Stimulated activated CD8-positive, alpha-beta memory T cell treated with anti-CD3 and anti-CD28 coated beads, Interleukin-12 subunit alpha, Interleukin-12 subunit beta, amount 100 ng/mL, for 24 hours (primary cell): Measurements from ENCODE around the gene USH2A.

Experiments
- DNase-seq: peaks from one replicate; pipeline ENCODE4 v3.0.0-alpha.2; 2020; ENCODE audit errors: extremely low read depth

USH2A gene, protein sequence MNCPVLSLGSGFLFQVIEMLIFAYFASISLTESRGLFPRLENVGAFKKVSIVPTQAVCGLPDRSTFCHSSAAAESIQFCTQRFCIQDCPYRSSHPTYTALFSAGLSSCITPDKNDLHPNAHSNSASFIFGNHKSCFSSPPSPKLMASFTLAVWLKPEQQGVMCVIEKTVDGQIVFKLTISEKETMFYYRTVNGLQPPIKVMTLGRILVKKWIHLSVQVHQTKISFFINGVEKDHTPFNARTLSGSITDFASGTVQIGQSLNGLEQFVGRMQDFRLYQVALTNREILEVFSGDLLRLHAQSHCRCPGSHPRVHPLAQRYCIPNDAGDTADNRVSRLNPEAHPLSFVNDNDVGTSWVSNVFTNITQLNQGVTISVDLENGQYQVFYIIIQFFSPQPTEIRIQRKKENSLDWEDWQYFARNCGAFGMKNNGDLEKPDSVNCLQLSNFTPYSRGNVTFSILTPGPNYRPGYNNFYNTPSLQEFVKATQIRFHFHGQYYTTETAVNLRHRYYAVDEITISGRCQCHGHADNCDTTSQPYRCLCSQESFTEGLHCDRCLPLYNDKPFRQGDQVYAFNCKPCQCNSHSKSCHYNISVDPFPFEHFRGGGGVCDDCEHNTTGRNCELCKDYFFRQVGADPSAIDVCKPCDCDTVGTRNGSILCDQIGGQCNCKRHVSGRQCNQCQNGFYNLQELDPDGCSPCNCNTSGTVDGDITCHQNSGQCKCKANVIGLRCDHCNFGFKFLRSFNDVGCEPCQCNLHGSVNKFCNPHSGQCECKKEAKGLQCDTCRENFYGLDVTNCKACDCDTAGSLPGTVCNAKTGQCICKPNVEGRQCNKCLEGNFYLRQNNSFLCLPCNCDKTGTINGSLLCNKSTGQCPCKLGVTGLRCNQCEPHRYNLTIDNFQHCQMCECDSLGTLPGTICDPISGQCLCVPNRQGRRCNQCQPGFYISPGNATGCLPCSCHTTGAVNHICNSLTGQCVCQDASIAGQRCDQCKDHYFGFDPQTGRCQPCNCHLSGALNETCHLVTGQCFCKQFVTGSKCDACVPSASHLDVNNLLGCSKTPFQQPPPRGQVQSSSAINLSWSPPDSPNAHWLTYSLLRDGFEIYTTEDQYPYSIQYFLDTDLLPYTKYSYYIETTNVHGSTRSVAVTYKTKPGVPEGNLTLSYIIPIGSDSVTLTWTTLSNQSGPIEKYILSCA (N-terminal part only)

DNA sequence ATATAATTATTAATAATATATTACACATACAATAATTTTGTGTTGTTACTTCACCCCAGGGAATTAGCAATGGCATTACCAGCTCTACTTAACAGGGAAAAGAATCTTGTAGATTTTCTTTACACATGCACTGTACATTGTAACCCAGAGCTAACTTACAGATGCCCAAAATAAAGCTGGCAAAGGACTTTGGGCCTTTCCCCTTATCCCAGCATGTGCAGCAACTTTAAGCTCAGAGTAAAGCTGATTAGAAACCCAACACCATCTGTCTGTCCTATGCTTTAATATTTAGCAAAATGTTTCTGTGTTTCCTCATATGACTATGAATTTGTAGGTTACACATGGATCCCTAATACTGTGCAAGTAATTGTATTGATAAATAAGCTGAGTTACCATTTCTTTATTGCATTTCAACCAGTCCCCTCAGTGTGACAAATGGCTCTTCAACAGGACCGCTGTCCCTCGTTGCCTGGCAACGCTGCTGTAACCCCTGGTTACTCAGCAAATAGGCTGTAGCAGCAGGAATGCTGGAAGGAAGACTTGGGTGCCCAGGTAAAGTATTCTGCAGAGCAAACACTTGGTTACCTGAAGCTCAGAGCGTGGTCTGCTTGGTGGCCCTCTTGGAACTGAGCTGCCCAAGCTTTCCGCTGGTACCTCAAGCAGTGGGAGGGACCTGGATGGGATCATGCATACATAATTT lies at the start of gene USH2A:
USH2A (minus strand) TSS at position 628 of the 700 bp plus-strand sequence. CDS start 1,112 bp downstream, outside the sequence.
- no peak for DNase-seq

DNA sequence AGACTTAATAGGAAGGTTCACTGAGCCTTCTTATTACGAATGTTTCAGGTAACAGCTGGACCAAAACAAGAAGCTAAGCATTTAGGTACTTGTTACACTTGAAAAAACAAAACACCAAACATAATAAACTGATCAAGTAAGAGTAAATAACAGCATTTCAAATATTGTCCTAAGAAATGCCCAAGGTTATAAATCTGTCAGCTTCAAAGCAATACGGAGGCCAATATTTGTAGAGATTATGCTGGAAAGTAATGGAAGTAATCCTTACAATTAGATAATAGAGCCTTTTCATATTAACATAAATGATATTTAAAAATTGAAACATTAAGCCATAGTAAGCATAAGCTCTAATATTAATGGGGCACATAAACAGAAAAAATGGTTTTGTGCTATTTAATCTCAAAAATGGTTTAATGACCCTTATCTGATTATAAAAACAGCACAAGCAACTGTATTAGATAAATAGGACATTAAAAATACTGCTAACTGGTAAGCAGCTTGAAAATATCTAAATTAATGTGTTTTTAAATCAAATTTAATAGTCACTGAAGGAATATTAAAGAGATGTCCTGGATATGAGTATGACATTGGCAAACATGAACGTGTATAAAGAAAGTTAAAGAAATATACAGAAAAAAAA lies 43.0 kb upstream of the USH2A start:
- DNase-seq: no peak

DNA sequence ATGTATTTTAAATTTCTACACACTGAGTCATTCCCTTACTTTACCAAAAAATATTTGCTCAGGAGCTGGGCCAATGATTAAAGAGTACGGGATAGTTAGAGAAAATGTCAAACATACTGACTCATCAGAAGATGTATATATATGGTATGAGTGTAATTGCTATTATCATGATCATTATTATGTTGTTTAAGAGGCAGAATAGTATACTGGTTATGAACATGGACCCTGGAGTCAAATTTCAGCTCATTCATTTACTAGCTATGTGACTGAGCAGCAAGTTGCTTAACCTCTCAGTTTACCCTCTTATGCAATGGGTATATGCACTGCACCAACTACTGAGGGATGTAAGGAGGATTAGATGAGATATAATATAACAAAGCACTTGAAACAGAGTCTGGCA lies 41.2 kb upstream of the USH2A start:
- no peak for DNase-seq

DNA sequence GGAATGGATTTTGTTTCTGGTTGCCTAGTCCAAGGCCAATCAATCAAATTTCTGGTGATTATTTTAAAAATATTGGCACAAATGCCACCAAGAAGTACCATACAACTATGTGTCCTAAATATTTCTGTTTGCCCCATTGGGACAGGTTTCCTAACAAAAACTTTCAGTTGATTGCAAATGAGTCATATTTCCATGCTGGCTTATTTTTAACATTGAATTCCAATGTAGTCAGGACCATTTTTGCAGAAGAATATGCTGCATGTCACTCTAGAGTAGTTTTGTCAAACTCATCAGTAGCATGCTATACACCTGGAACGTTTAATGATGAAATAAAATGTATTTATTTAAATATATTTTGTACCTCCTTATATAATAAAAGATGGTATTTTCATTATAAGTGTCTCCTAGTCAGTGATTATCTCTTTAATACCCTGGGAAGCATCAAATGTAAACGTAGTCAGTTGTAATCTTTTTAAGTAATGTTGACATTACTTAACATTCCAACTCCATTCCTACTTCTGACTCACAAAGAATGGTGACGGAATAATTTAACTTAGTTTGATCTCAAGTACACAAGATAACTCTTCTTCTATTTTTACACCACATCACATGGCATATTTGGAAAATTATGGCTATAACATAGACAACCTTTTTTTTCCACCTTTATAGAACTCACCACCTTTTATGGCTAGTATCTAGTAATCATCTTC lies 39.0 kb upstream of the USH2A start:
- DNase-seq: no peak

DNA sequence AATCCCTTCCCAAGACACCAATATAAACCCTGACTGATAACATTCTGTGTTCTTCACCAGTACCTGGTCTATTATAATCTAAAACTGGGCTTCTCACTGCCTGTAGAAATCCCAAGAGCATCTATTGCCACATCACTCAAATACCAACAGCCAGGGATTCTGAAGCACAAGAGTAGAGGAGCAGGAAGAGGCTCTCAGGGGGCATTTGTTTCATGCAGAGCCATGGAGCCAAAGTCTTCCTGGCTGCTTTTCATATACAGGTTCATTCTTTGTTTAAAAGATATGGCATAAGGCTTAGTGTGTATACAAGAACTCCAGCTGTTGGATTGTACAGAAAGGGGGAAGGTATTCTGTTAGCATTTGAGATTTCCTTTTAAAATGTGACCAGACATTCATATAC lies 38.2 kb upstream of the USH2A start:
- DNase-seq: no peak

DNA sequence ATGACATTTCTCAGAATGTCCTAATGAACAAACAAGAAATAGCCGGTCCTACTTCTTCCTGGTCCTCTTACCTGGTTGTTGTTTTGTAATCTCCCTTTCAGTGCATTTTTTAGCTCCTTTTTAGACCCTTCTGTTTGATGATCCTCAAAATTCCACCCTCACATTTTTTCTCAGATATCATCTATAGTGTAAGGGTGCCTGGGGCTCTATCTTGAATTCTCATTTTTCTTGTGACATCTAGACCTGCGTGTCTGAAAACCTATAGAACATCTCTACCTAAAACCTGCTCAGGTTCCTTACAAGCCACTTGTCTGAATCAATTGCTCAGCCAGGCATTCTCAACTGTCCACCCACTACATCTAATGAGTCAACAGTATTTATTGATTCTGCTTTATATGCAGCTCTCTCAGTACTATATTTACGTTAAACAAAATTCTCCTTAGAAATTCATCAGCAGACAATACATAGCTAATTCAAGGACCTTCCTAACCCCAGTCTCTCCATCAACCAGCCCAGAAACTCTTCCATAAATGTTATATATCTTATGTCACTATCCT lies 36.5 kb upstream of the USH2A start:
- no peak for DNase-seq

DNA sequence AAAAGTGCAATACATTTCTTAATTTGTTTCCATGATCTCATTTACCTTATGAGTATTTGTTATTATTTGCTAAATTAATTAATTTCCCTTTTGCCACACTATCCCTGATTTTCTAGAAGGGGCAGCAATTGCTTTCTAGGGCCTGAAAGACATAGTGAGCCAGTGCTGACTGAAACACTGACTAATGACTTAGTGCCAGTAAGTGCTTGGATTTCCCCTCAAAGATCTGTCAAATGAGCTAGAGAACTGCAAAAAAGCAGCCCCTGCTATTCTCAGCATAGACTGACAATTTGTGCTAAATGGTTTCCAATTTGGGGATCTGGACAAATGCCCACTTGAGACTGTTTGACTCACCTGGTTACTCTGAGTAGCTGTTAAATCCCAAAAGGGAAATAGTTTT lies 35.6 kb upstream of the USH2A start:
- no peak for DNase-seq

DNA sequence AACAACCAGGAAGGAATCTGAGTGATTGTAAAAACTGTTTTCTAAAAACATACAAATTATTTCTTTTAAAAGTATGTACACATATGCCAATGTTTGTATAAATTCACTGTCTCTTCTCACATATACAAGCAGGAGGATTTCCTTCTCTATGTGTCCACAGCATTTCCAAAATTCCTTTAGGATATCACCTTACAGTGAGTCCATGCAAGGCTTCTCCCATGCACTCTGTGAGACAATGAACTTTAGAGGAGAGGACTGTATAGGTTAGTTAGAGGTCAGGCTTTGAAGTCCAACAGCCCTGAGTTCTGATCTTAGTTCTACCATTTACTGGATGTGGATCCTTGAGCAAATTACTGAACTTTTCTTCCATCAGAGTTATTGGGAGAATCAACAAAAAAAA lies 34.1 kb upstream of the USH2A start:
- DNase-seq: no peak

DNA sequence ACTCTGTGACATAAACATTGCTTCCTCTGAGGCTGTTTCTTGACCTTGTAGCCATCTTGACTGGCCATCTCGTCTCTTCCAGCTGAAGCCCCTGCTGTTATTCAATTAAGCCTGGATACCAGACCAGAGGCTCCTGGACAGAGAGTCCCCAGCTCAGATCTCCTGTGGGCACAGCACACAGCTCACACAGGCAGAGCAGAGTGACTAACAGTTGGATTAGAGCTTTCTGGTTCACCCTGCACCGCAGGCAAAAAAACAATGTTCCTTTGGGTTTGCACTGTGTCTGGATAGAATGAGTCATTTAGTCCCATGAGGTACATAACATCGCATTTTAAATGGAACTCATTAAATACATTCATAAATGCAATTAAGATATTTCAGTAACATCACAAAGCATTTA lies 33.4 kb upstream of the USH2A start:
- DNase-seq: no peak

DNA sequence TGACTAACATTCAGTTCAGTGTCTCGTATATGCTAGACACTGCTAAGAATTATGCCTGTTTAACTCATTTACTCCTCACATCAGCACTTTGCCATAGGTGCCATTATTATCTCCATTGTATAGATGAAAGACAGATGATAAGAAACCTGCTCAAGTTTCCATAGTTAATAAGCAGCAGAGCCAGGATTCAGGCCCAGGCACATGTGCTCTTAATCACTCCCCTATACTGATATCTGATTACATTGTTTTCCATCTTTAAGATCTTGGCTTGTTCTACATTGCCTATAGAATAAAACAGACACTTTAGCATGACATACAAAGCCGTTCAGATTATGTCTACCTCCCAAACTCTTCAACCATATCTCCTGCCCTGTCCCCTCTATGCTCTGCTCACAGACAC lies 30.5 kb upstream of the USH2A start:
- DNase-seq: no peak

DNA sequence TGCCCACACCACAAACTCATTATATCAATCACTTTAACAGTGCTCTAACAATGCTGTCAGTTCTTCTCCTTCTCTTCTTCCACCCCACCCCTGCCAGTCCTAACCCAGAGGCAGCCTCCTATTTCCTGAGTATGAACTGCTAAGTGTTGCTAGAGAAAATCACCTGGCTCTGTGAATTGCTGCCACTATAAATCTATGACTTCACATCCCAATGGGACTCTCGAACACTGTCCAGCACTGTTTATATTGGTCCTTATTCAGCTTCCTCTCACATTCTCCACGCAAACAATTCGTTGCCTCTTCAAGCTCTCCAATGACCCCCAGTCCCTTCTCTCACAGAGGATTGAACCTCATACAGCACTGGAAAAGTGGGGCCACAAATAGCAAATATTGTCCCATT lies 27.0 kb upstream of the USH2A start:
- no peak for DNase-seq

DNA sequence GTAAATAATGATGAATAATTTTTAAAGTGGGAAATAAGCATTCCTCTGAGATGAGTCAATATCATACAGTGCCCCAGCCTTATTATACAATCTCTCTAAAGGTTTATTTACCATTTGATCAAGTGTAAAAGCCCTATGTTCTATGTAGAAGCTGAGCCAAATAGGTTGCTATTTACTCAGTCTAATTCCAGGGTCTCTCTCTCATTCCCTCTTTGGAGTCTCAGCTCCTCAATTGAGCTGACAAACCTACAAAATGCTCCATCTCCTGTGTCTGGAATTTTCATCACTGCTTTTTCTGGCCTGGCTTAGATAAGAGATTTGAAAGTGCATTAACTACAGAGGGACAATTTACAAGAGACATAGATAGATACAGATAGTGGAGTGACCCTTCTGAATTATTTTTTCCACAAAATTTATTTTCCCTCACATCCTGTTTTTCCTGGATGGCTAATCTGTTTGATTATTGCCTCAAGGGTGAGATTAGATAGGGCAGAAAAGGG lies 24.8 kb upstream of the USH2A start:
- no peak for DNase-seq

DNA sequence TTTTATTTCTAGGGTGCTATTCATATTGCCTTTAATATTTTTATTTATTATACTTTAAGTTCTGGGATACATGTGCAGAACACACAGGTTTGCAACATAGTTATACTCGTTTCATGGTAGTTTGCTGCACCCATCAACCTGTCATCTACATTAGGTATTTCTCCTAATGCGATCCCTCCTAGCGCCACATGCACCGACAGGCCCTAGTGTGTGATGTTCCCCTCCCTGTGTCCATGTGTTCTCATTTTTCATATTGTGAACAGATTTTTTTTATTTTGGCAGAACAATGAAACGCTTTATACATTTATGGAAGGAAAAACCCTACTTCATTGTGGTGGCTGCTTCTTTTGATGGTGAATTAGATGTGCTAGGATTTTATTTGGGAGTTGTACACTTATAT lies 14.4 kb upstream of the USH2A start:
- no peak for DNase-seq

DNA sequence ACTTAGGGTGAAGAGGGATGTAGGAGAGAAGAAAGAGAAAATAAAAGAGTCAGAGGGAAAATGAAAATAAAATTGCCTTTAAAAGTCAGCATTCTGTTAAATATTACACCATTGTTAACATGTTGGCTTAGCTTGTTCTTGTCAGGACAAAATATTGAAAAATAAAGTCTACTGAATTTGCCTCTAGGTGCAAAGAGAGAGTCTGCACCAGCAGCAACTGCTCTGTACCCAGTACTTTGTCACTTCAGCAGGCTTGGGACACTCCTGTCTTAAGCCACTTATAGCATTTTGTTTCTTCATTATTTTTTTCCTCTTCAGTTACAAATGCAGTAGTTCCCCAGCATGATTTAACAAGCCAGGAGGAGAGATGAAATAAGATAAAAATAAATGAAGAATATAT lies 11.0 kb upstream of the USH2A start:
- DNase-seq: no peak

DNA sequence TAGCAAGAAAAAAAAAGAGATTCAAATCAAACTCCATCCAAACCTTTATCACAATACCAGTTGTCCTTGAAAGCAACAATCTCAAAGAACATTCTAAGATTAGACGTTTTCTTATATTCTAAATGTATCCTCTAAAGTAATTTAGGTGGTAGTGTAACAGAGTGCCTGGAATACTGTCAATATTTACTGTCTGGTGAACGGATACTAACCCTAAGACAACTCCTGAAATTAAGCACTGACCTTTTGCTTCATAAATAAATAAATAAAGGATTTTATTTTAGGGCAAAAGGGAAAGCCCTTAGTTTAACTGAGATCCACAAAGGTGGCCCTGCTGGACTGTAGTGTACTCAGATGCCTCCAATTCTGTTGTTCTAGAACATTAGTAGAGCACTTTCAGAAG lies 9.9 kb upstream of the USH2A start:
- no peak for DNase-seq

DNA sequence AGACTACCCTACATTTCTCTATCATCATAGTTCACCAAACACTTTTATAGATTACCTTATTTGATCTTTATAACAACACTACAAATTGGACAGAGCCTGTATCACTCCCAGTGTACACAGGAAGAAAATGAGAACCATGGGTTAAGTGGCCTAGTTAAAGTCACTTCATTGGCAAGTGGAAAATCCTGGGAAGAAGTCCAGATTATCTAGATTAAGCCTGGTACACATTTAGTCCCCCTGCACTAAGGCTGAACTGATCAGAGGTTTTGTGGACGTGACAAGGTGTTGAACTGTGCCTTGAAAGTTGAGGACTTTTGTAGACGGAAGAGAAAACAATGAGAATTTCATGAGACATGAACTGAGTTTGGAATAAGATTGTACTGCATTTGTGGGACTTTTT lies 7.5 kb upstream of the USH2A start:
- DNase-seq: no peak

DNA sequence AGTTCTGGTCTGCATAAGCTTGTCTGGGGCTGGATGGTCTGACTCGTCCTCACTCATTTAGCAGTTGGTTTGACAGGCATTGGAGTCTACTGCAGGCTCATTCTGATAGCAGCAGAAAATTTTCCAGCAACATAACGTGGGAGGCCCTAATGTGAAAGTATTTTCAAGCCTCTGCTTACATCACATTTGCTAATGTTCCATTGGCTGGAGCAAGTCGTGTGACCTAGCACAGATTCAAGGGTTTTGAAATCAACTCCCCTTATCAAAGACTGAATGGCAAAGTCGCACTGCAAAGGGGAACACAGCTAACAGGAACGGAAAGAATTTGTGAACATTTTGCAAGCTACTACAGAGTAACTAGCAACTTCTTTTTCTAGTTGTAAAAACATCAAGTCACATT lies 2.3 kb upstream of the USH2A start:
- DNase-seq: no peak

DNA sequence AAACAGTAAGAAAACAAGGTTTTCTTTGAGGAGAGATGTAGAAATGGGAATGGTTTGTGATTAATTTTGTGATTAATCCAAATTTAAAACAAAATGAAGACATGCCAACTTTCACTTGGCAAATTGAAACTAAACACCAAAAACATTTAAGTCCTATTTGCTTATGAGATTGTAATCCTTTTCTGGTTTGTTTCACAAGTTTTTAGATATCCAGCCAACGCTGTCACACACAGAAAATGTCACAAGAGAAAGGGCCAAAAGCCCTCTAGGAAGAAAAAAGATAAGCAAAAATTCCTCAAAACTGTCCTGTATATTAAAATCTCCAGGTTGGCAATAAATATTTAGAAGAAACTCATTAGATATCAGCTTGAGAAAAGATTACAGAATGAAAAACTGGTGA lies 2.5 kb downstream of the USH2A start:
- no peak for DNase-seq

DNA sequence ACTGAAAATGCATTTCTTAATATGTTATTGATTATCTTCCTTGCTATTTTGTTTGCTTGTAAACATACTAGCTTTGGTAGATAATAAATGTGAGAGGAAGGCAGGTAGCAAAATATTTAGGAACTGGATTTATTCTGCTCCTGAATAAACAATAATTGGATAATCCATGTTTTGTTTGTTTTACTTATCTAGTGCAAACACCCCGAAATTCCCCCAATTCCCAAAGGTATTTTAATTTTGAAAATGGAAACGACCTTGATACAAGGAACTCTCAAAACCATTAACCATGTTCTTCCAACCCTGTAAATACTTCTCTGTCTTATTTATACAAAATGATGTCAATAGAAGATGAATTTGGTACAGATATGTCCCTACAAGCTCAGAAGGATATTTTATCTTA lies 3.0 kb downstream of the USH2A start:
- no peak for DNase-seq

DNA sequence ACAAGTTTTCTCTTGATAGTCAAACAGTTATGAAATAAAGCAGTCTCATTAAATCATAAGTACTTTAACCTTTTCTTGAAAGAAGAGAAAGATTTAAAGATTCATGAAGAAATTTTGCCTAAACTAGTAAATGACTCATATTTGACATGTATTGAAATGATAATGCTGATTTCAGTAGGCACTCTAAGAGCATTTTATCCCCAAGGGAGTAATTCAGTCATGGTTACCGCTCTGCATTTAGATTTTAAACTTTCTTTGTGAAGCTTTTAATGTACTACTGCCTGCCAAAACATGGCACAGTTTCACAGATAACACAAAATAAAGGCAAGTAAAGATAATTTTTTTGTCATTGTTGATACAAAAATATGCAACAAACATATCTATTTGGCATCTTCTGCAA lies 6.8 kb downstream of the USH2A start:
- no peak for DNase-seq
